Stimulated activated effector memory CD8-positive, alpha-beta T cell treated with anti-CD3 and anti-CD28 coated beads, Interleukin-12 subunit alpha, Interleukin-12 subunit beta, amount 100 ng/mL, for 72 hours (primary cell): ENCODE results near the gene YWHAG.
"Not testable (repeated sequence)": the region's sequence is repeated elsewhere in the genome, so short reads cannot be mapped to it uniquely, and the experiment has no call there.

Source experiments
- ATAC-seq: fragments of 150-1000 bp; cut with Tn5 transposase; 2 replicates; pipeline ENCODE4 v1.10.0; 2021
- DNase-seq, 2 donors: peaks; one replicate each; pipeline ENCODE4 v3.0.0; 2021 to 2022; ENCODE audit warnings: low spot score in 2 of 2
- H3K27ac Mint-ChIP-seq: one replicate; pipeline ENCODE4 v1.8.0; 2022; ENCODE audit warnings: mild to moderate bottlenecking, mixed read lengths
- H3K36me3 Mint-ChIP-seq: one replicate; pipeline ENCODE4 v1.8.0; 2022; ENCODE audit warnings: mild to moderate bottlenecking, mixed read lengths
- H3K4me1 Mint-ChIP-seq: one replicate; pipeline ENCODE4 v1.8.0; 2022; ENCODE audit warnings: mixed read lengths
- H3K4me3 Mint-ChIP-seq: one replicate; pipeline ENCODE4 v1.8.0; 2022; ENCODE audit warnings: mild to moderate bottlenecking, mixed read lengths
- H3K9me3 Mint-ChIP-seq: one replicate; pipeline ENCODE4 v1.8.0; 2022; ENCODE audit warnings: mixed read lengths

YWHAG gene

GRCh38 chr7:76326646-76327233 is 32.1 kb downstream of the YWHAG start:
- Mint-ChIP-seq H3K4me1 (peaks cover 44% of the 10 kb centered on the region), H3K36me3 (peaks cover 88% of the 10 kb centered on the region), H3K4me3 (no peak overlapping the region), H3K9me3 (no peaks in the 10 kb centered on the region), H3K27ac (no peak overlapping the region)
- ATAC-seq (no peak), DNase-seq (no peak)

GRCh38 chr7:76325811-76326210 is 33.0 kb downstream of the YWHAG start:
- Mint-ChIP-seq H3K9me3 (no peaks in the 10 kb centered on the region), H3K36me3 (peaks cover 91% of the 10 kb centered on the region), H3K4me1 (peaks cover 38% of the 10 kb centered on the region), H3K4me3 (no peak overlapping the region), H3K27ac (no peak overlapping the region)
- no peak for ATAC-seq
- DNase-seq, result no peak

GRCh38 chr7:76325092-76325491 is 33.7 kb downstream of the YWHAG start:
- Mint-ChIP-seq H3K4me1 (peaks cover 36% of the 10 kb centered on the region), H3K9me3 (no peaks in the 10 kb centered on the region), H3K27ac (peak overlapping the region; percentile 1), H3K36me3 (peaks cover 91% of the 10 kb centered on the region), H3K4me3 (no peak overlapping the region)
- ATAC-seq, result no peak
- no peak for DNase-seq

GRCh38 chr7:76318488-76319353 is 40.1 kb downstream of the YWHAG start:
- DNase-seq (peak; percentile 49 to 85), ATAC-seq (peak; percentile 73)
- H3K36me3 Mint-ChIP-seq, result peaks cover 60% of the 10 kb centered on the region
- peak overlapping the region; percentile 74 for H3K4me3 Mint-ChIP-seq
- H3K27ac Mint-ChIP-seq, result peak overlapping the region; percentile 87
- peaks cover 36% of the 10 kb centered on the region for H3K4me1 Mint-ChIP-seq
- no peaks in the 10 kb centered on the region for H3K9me3 Mint-ChIP-seq

- Mint-ChIP-seq H3K27ac (peak overlapping the region; percentile 87), H3K4me3 (peak overlapping the region; percentile 74), H3K36me3 (peaks cover 56% of the 10 kb centered on the region), H3K4me1 (peaks cover 37% of the 10 kb centered on the region), H3K9me3 (no peaks in the 10 kb centered on the region)
- ATAC-seq, result peak; percentile 93
- DNase-seq, result peak; percentile 85 to 97
These were observed 40.9 kb downstream of the YWHAG start for GRCh38 chr7:76317782-76318487.

- peaks cover 48% of the 10 kb centered on the region for H3K36me3 Mint-ChIP-seq
- H3K27ac Mint-ChIP-seq, result peak overlapping the region; percentile 87
- H3K4me1 Mint-ChIP-seq, result peaks cover 37% of the 10 kb centered on the region
- ATAC-seq (no peak), DNase-seq (no peak)
- peak overlapping the region; percentile 74 for H3K4me3 Mint-ChIP-seq
- no peaks in the 10 kb centered on the region for H3K9me3 Mint-ChIP-seq
These were observed 41.6 kb downstream of the YWHAG start for GRCh38 chr7:76316984-76317781.

- DNase-seq (no peak), ATAC-seq (no peak)
- Mint-ChIP-seq H3K4me1 (peaks cover 35% of the 10 kb centered on the region), H3K9me3 (no peaks in the 10 kb centered on the region), H3K27ac (no peak overlapping the region), H3K36me3 (peaks cover 30% of the 10 kb centered on the region), H3K4me3 (no peak overlapping the region)
These were observed 43.4 kb downstream of the YWHAG start for GRCh38 chr7:76315364-76315763.

GRCh38 chr7:76314740-76315139 is 44.1 kb downstream of the YWHAG start:
- H3K9me3 Mint-ChIP-seq, ATAC-seq, H3K4me3 Mint-ChIP-seq, H3K27ac Mint-ChIP-seq, DNase-seq: not testable (repeated sequence)
- peaks cover 29% of the 10 kb centered on the region for H3K4me1 Mint-ChIP-seq
- H3K36me3 Mint-ChIP-seq, result peaks cover 24% of the 10 kb centered on the region

- peak overlapping the region; percentile 48 for H3K4me3 Mint-ChIP-seq
- H3K9me3 Mint-ChIP-seq, result no peaks in the 10 kb centered on the region
- H3K4me1 Mint-ChIP-seq, result peaks cover 23% of the 10 kb centered on the region
- peak overlapping the region; percentile 83 for H3K27ac Mint-ChIP-seq
- ATAC-seq (peak; percentile 65), DNase-seq (peak; percentile 98)
- H3K36me3 Mint-ChIP-seq, result peaks cover 18% of the 10 kb centered on the region
These were observed 44.6 kb downstream of the YWHAG start for GRCh38 chr7:76314042-76314721.

GRCh38 chr7:76311838-76312237 is 47.0 kb downstream of the YWHAG start:
- H3K4me3 Mint-ChIP-seq, ATAC-seq: not testable (repeated sequence)

GRCh38 chr7:76310102-76310957 is 48.5 kb downstream of the YWHAG start:
- ATAC-seq (no peak), DNase-seq (no peak)

More at GRCh38 chr7:76311838-76312237, 47.0 kb downstream of the YWHAG start:
- not testable (repeated sequence) for DNase-seq, H3K4me1 Mint-ChIP-seq, H3K27ac Mint-ChIP-seq, H3K36me3 Mint-ChIP-seq, H3K9me3 Mint-ChIP-seq

GRCh38 chr7:76309341-76310101 is 49.3 kb downstream of the YWHAG start:
- not testable (repeated sequence) for DNase-seq, ATAC-seq, H3K4me3 Mint-ChIP-seq

More at GRCh38 chr7:76310102-76310957, 48.5 kb downstream of the YWHAG start:
- Mint-ChIP-seq H3K9me3 (no peaks in the 10 kb centered on the region), H3K27ac (no peak overlapping the region), H3K4me3 (no peak overlapping the region), H3K4me1 (peaks cover 7% of the 10 kb centered on the region), H3K36me3 (no peaks in the 10 kb centered on the region)

GRCh38 chr7:76308874-76309273 is 49.9 kb downstream of the YWHAG start:
- DNase-seq, H3K27ac Mint-ChIP-seq, H3K9me3 Mint-ChIP-seq, H3K36me3 Mint-ChIP-seq, H3K4me3 Mint-ChIP-seq, ATAC-seq: not testable (repeated sequence)
- H3K4me1 Mint-ChIP-seq, result peaks cover 11% of the 10 kb centered on the region

More at GRCh38 chr7:76309341-76310101, 49.3 kb downstream of the YWHAG start:
- H3K4me1 Mint-ChIP-seq, H3K27ac Mint-ChIP-seq, H3K9me3 Mint-ChIP-seq, H3K36me3 Mint-ChIP-seq: not testable (repeated sequence)
